Small intestine (tissue), 7 donors: ENCODE data around the gene SLC28A1. TPM values are rescaled to one million over a fixed set of nuclear protein-coding genes. Genes with fewer than 3 reads are reported as not detected.

Experiments used
- DNase-seq, 2 donors: peaks; one replicate each; pipeline versions ENCODE4 v3.0.0 to v3.0.0-alpha.2; 2013
- FAIRE-seq: peaks from 2 replicates; lab custom pipeline; 2012; peaks lifted over from hg19 to GRCh38; lab: Jason Lieb, UNC
- H3K27ac ChIP-seq, 3 donors: one replicate each; pipeline ENCODE4 v1.5.1; 2013; ENCODE audit warnings: low read length in 2 of 3, mild to moderate bottlenecking in 2 of 3, control low read depth in 1 of 3, inconsistent platforms in 1 of 3, low read depth in 1 of 3, moderate library complexity in 1 of 3
- H3K27me3 ChIP-seq, 3 donors: one replicate each; pipeline ENCODE4 v1.6.1; 2013; ENCODE audit warnings: low read length in 3 of 3, inconsistent platforms in 1 of 3; ENCODE audit not compliant: control insufficient read depth in 3 of 3, insufficient read depth in 3 of 3
- H3K36me3 ChIP-seq, 3 donors: one replicate each; pipeline ENCODE4 v1.6.1; 2013; ENCODE audit warnings: low read length in 3 of 3, inconsistent platforms in 1 of 3, low read depth in 1 of 3, mild to moderate bottlenecking in 1 of 3, moderate library complexity in 1 of 3; ENCODE audit not compliant: control insufficient read depth in 3 of 3, insufficient read depth in 2 of 3
- H3K4me1 ChIP-seq, 3 donors: one replicate each; pipeline ENCODE4 v1.6.1; 2013; ENCODE audit warnings: low read length in 2 of 3, inconsistent platforms in 1 of 3, low read depth in 1 of 3, mild to moderate bottlenecking in 1 of 3, moderate library complexity in 1 of 3; ENCODE audit not compliant: control insufficient read depth in 3 of 3, insufficient read depth in 2 of 3
- H3K4me3 ChIP-seq, 3 donors: one replicate each; pipeline ENCODE4 v1.5.1; 2013; ENCODE audit warnings: low read length in 3 of 3, control low read depth in 1 of 3, inconsistent platforms in 1 of 3, low read depth in 1 of 3, mild to moderate bottlenecking in 1 of 3, moderate library complexity in 1 of 3
- H3K9me3 ChIP-seq, 2 donors: one replicate each; pipeline ENCODE4 v1.6.1; 2013; ENCODE audit warnings: low read depth in 1 of 2, low read length in 1 of 2; ENCODE audit not compliant: control insufficient read depth in 2 of 2, insufficient read depth in 1 of 2
- WGBS, 3 donors: extraction: QIAGEN DNeasy Blood & Tissue Kit; methylation state at CpG; one replicate each; pipeline ENCODE4 v1.1.7; 2013; 5-methylcytosine and 5-hydroxymethylcytosine counted together
- polyA plus RNA-seq, 4 donors: library from polyadenylated mRNA; stranded (reverse) in 3 of 4; unstranded in 1 of 4; fragments of 200-250 nt in 3 of 4; fragments of 120-200 nt in 1 of 4; gene quantifications; one replicate each; pipeline versions ENCODE4 v1.2.1 to v1.2.3, GENCODE V29; 2013
- donor health status: healthy with polysubstance abuse.
- donor health status: control.
- donor health status: control.
- donor health status: Bipolar disorder and iron deficiency.
- donor health status: healthy.

The SLC28A1 gene
- polyA plus RNA-seq, 4 donors = 4.4 to 64.6 (median 31.2) TPM

GRCh38 chr15:84910928-84911623, 26.6 kb downstream of the SLC28A1 start:
- WGBS, 3 donors = 58 to 90% (median 64%) methylated on average over 13 to 17 of the region's 17 CpGs
- DNase-seq = peak in 1 of 2 donors; percentile 66
- peak overlapping the region; percentile 78 to 92 (median 90) for H3K27ac ChIP-seq

GRCh38 chr15:84911879-84912660, 27.6 kb downstream of the SLC28A1 start:
- Histone ChIP-seq H3K27me3 (no peaks in the 10 kb centered on the region), H3K9me3 (no peaks in the 10 kb centered on the region), H3K27ac (peak overlapping the region; percentile 82 to 92 (median 90)), H3K4me3 (no peak overlapping the region), H3K36me3 (peaks cover 0 to 63% (median 0%) of the 10 kb centered on the region in 3 donors), H3K4me1 (peaks cover 3 to 56% (median 14%) of the 10 kb centered on the region in 3 donors)
- FAIRE-seq (no peak), DNase-seq (peak; percentile 76 to 90)
- WGBS, 3 donors = 16 to 32% (median 18%) methylated on average over 6 of the region's 6 CpGs

More at GRCh38 chr15:84910928-84911623, 26.6 kb downstream of the SLC28A1 start:
- no peak for FAIRE-seq
- H3K36me3 ChIP-seq = peaks cover 0 to 59% (median 0%) of the 10 kb centered on the region in 3 donors
- no peaks in the 10 kb centered on the region for H3K9me3 ChIP-seq
- peaks cover 3 to 56% (median 14%) of the 10 kb centered on the region in 3 donors for H3K4me1 ChIP-seq
- no peak overlapping the region for H3K4me3 ChIP-seq
- H3K27me3 ChIP-seq = no peaks in the 10 kb centered on the region

- Histone ChIP-seq H3K27me3 (no peaks in the 10 kb centered on the region), H3K4me3 (no peak overlapping the region), H3K36me3 (peaks cover 0 to 65% (median 0%) of the 10 kb centered on the region in 3 donors), H3K4me1 (peaks cover 3 to 48% (median 14%) of the 10 kb centered on the region in 3 donors), H3K9me3 (no peaks in the 10 kb centered on the region), H3K27ac (peak overlapping the region; percentile 82 to 92 (median 90))
- 74 to 86% (median 77%) methylated on average over 2 of the region's 2 CpGs for WGBS, 3 donors
- DNase-seq = no peak
- FAIRE-seq = no peak
Observed at GRCh38 chr15:84913360-84913723, 28.9 kb downstream of the SLC28A1 start.

- FAIRE-seq (no peak), DNase-seq (no peak)
- no peaks in the 10 kb centered on the region for H3K9me3 ChIP-seq
- H3K4me1 ChIP-seq = peaks cover 3 to 38% (median 14%) of the 10 kb centered on the region in 3 donors
- 75 to 86% (median 77%) methylated on average over 5 of the region's 5 CpGs for WGBS, 3 donors
- no peaks in the 10 kb centered on the region for H3K27me3 ChIP-seq
- H3K36me3 ChIP-seq = peaks cover 0 to 64% (median 0%) of the 10 kb centered on the region in 3 donors
- no peak overlapping the region for H3K4me3 ChIP-seq
- H3K27ac ChIP-seq = peak overlapping the region in 1 of 3 donors; percentile 67
Observed at GRCh38 chr15:84914351-84914750, 29.9 kb downstream of the SLC28A1 start.

- Histone ChIP-seq H3K9me3 (no peaks in the 10 kb centered on the region), H3K27me3 (no peaks in the 10 kb centered on the region), H3K36me3 (peaks cover 0 to 57% (median 0%) of the 10 kb centered on the region in 3 donors), H3K4me3 (no peak overlapping the region), H3K27ac (peak overlapping the region in 2 of 3 donors; percentile 8 to 67), H3K4me1 (peaks cover 0 to 38% (median 14%) of the 10 kb centered on the region in 3 donors)
- FAIRE-seq = no peak
- peak; percentile 70 to 94 for DNase-seq
- 53 to 56% (median 54%) methylated on average over 12 of the region's 12 CpGs for WGBS, 3 donors
Observed at GRCh38 chr15:84914909-84915605, 30.6 kb downstream of the SLC28A1 start.

- H3K27ac ChIP-seq = peak overlapping the region in 2 of 3 donors; percentile 8 to 61
- no peak for FAIRE-seq
- no peaks in the 10 kb centered on the region for H3K27me3 ChIP-seq
- peaks cover 0 to 56% (median 0%) of the 10 kb centered on the region in 3 donors for H3K36me3 ChIP-seq
- H3K4me1 ChIP-seq = peaks cover 0 to 38% (median 14%) of the 10 kb centered on the region in 3 donors
- H3K9me3 ChIP-seq = no peaks in the 10 kb centered on the region
- H3K4me3 ChIP-seq = no peak overlapping the region
- 77 to 87% (median 83%) methylated on average over 3 of the region's 3 CpGs for WGBS, 3 donors
- no peak for DNase-seq
Observed at GRCh38 chr15:84915606-84915958, 31.1 kb downstream of the SLC28A1 start.

- 88 to 94% (median 88%) methylated on average over 1 of the region's 1 CpG for WGBS, 3 donors
- Histone ChIP-seq H3K9me3 (no peaks in the 10 kb centered on the region), H3K36me3 (peaks cover 0 to 63% (median 0%) of the 10 kb centered on the region in 3 donors), H3K4me1 (peaks cover 0 to 21% (median 3%) of the 10 kb centered on the region in 3 donors), H3K27ac (no peak overlapping the region), H3K4me3 (no peak overlapping the region), H3K27me3 (no peaks in the 10 kb centered on the region)
- DNase-seq (no peak), FAIRE-seq (no peak)
Observed at GRCh38 chr15:84917452-84917851, 33.0 kb downstream of the SLC28A1 start.
